Memory B cell (primary cell): Measurements from ENCODE around the gene LCK.
A peak's percentile ranks its signal among the peaks of the same experiment; 100 is the strongest.

ENCODE experiments used
- ATAC-seq: fragments of 150-1000 bp; cut with Tn5 transposase; 2 replicates; pipeline ENCODE4 v1.10.0; 2021; ENCODE audit warnings: low read depth, mild to moderate bottlenecking, moderate library complexity
- DNase-seq, 2 donors: peaks; one replicate each; pipeline ENCODE4 v3.0.0; 2022; ENCODE audit warnings: low spot score in 2 of 2
- H3K27ac Mint-ChIP-seq: one replicate; pipeline ENCODE4 v1.8.0; 2022; ENCODE audit warnings: mild to moderate bottlenecking, moderate library complexity, mixed read lengths
- H3K27me3 Mint-ChIP-seq: one replicate; pipeline ENCODE4 v1.8.0; 2022; ENCODE audit warnings: mixed read lengths
- H3K36me3 Mint-ChIP-seq: one replicate; pipeline ENCODE4 v1.8.0; 2022; ENCODE audit warnings: mild to moderate bottlenecking, mixed read lengths
- H3K4me1 Mint-ChIP-seq: one replicate; pipeline ENCODE4 v1.8.0; 2022; ENCODE audit warnings: mixed read lengths
- H3K4me3 Mint-ChIP-seq: one replicate; pipeline ENCODE4 v1.8.0; 2022; ENCODE audit warnings: mild to moderate bottlenecking, moderate library complexity, mixed read lengths
- H3K9me3 Mint-ChIP-seq: one replicate; pipeline ENCODE4 v1.8.0; 2022; ENCODE audit warnings: mixed read lengths

LCK gene

GRCh38 chr1:32309960-32310359 lies 58.9 kb downstream of the LCK start:
- ATAC-seq (no peak), DNase-seq (no peak)
- Mint-ChIP-seq H3K27me3 (no peaks in the 10 kb centered on the region), H3K36me3 (peaks cover 26% of the 10 kb centered on the region), H3K4me1 (peaks cover 34% of the 10 kb centered on the region), H3K4me3 (no peak overlapping the region), H3K9me3 (no peaks in the 10 kb centered on the region), H3K27ac (peak overlapping the region; percentile 56)

DNA sequence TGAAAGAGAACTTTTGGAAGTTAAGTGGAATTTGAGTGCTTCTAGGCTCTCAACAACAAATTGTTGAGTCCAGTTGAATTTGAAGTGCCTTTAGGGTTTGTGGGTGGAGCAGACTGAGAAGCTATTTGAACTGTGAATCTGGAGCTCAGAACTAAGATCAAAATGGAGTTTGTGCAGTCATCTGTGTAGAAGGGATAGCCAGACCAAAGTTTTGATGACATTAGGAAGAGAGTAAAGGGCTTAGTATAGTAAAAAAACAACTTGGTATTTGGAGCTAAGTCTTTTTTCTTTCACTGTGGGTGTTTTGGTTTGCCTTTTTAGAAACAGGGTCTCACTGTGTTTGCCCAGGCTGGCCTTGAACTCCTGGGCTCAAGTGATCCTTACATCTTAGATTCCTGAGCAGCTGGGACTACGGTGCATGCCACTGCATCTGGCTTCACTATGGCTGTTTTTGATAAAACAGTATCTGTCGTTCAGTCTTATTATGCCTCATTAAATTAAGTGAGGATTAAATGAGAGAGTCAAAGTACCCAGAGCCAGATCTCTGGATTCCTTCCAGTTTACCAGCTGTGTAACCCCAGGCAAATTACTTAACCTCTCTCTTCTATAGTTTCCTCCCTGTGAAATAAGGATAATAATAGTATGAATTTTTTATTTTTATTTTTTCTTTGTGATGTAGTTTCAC lies 60.8 kb downstream of the LCK start:
- H3K36me3 Mint-ChIP-seq = peaks cover 17% of the 10 kb centered on the region
- H3K9me3 Mint-ChIP-seq = no peaks in the 10 kb centered on the region
- peak overlapping the region; percentile 52 for H3K27ac Mint-ChIP-seq
- ATAC-seq (no peak), DNase-seq (no peak)
- peaks cover 41% of the 10 kb centered on the region for H3K4me1 Mint-ChIP-seq
- H3K4me3 Mint-ChIP-seq = no peak overlapping the region
- H3K27me3 Mint-ChIP-seq = no peaks in the 10 kb centered on the region

GRCh38 chr1:32316903-32317277 lies 65.8 kb downstream of the LCK start:
- H3K9me3 Mint-ChIP-seq = no peaks in the 10 kb centered on the region
- H3K27ac Mint-ChIP-seq = peak overlapping the region; percentile 93
- ATAC-seq = peak; percentile 57
- H3K4me1 Mint-ChIP-seq = peaks cover 26% of the 10 kb centered on the region
- H3K36me3 Mint-ChIP-seq = peaks cover 9% of the 10 kb centered on the region
- DNase-seq = no peak
- H3K27me3 Mint-ChIP-seq = no peaks in the 10 kb centered on the region
- peak overlapping the region; percentile 69 for H3K4me3 Mint-ChIP-seq

- Mint-ChIP-seq H3K4me1 (peaks cover 38% of the 10 kb centered on the region), H3K9me3 (no peaks in the 10 kb centered on the region), H3K27ac (no peak overlapping the region), H3K4me3 (no peak overlapping the region), H3K27me3 (no peaks in the 10 kb centered on the region), H3K36me3 (peaks cover 9% of the 10 kb centered on the region)
- ATAC-seq (no peak), DNase-seq (no peak)
These were observed 67.2 kb downstream of the LCK start for GRCh38 chr1:32318127-32318869.

GRCh38 chr1:32321712-32322291 lies 70.7 kb downstream of the LCK start:
- ATAC-seq (peak; percentile 23), DNase-seq (no peak)
- peak overlapping the region; percentile 87 for H3K27ac Mint-ChIP-seq
- H3K27me3 Mint-ChIP-seq = no peaks in the 10 kb centered on the region
- H3K4me1 Mint-ChIP-seq = peaks cover 31% of the 10 kb centered on the region
- peaks cover 6% of the 10 kb centered on the region for H3K36me3 Mint-ChIP-seq
- H3K4me3 Mint-ChIP-seq = peak overlapping the region; percentile 70
- no peaks in the 10 kb centered on the region for H3K9me3 Mint-ChIP-seq

GRCh38 chr1:32327204-32327603 lies 76.1 kb downstream of the LCK start:
- DNase-seq = no peak
- Mint-ChIP-seq H3K36me3 (peaks cover 32% of the 10 kb centered on the region), H3K27ac (no peak overlapping the region), H3K4me3 (no peak overlapping the region), H3K4me1 (peaks cover 17% of the 10 kb centered on the region), H3K27me3 (no peaks in the 10 kb centered on the region), H3K9me3 (no peaks in the 10 kb centered on the region)
- no peak for ATAC-seq

GRCh38 chr1:32329931-32330466 lies 78.9 kb downstream of the LCK start:
- peaks cover 34% of the 10 kb centered on the region for H3K36me3 Mint-ChIP-seq
- no peaks in the 10 kb centered on the region for H3K27me3 Mint-ChIP-seq
- ATAC-seq (no peak), DNase-seq (no peak)
- no peaks in the 10 kb centered on the region for H3K9me3 Mint-ChIP-seq
- no peak overlapping the region for H3K4me3 Mint-ChIP-seq
- H3K4me1 Mint-ChIP-seq = peaks cover 20% of the 10 kb centered on the region
- H3K27ac Mint-ChIP-seq = peak overlapping the region; percentile 56

GRCh38 chr1:32330558-32331151 lies 79.6 kb downstream of the LCK start:
- Mint-ChIP-seq H3K27ac (peak overlapping the region; percentile 19), H3K27me3 (no peaks in the 10 kb centered on the region), H3K9me3 (no peaks in the 10 kb centered on the region), H3K4me3 (no peak overlapping the region), H3K36me3 (peaks cover 34% of the 10 kb centered on the region), H3K4me1 (peaks cover 21% of the 10 kb centered on the region)
- DNase-seq = no peak
- ATAC-seq = no peak

DNA sequence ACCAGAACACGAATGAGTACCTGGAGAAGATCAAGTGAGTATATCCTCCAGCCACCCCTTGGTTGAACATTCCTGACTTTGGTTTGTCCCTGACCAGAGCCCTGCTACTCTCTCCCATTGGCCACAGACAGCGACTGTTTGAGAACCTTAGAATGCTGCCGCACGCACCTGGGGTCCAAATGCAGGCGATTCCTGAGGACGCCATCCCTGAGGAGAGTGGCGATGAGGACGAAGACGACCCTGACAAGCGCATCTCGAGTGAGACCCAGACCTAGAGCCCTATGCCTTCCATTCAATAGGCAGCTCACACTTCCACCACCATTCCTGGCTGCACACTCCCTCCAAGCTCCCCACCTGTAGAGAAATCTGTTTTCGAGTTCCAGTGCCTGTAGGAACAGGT lies 80.5 kb downstream of the LCK start:
- Mint-ChIP-seq H3K36me3 (peaks cover 32% of the 10 kb centered on the region), H3K9me3 (no peaks in the 10 kb centered on the region), H3K27ac (no peak overlapping the region), H3K27me3 (no peaks in the 10 kb centered on the region), H3K4me3 (no peak overlapping the region), H3K4me1 (peaks cover 21% of the 10 kb centered on the region)
- no peak for ATAC-seq
- DNase-seq = no peak

GRCh38 chr1:32332290-32333079 lies 81.4 kb downstream of the LCK start:
- Mint-ChIP-seq H3K27me3 (no peaks in the 10 kb centered on the region), H3K4me3 (no peak overlapping the region), H3K4me1 (peaks cover 25% of the 10 kb centered on the region), H3K36me3 (peaks cover 32% of the 10 kb centered on the region), H3K27ac (no peak overlapping the region), H3K9me3 (no peaks in the 10 kb centered on the region)
- no peak for DNase-seq
- ATAC-seq = no peak

GRCh38 chr1:32333251-32333963 lies 82.3 kb downstream of the LCK start:
- Mint-ChIP-seq H3K9me3 (no peaks in the 10 kb centered on the region), H3K4me3 (peak overlapping the region; percentile 4), H3K27me3 (no peaks in the 10 kb centered on the region), H3K27ac (peak overlapping the region; percentile 78), H3K36me3 (peaks cover 28% of the 10 kb centered on the region), H3K4me1 (peaks cover 33% of the 10 kb centered on the region)
- ATAC-seq (no peak), DNase-seq (no peak)

GRCh38 chr1:32334274-32334861 lies 83.3 kb downstream of the LCK start:
- Mint-ChIP-seq H3K27me3 (no peaks in the 10 kb centered on the region), H3K36me3 (peaks cover 23% of the 10 kb centered on the region), H3K9me3 (no peaks in the 10 kb centered on the region), H3K4me1 (peaks cover 38% of the 10 kb centered on the region), H3K27ac (peak overlapping the region; percentile 79), H3K4me3 (peak overlapping the region; percentile 85)
- ATAC-seq = no peak
- DNase-seq = no peak
